ENCODE measurements around the gene CERS1. TPM values are rescaled to one million over a fixed set of nuclear protein-coding genes. Genes with fewer than 3 reads are reported as not detected.

The CERS1 gene
- polyA plus RNA-seq, 2 of the 4 experiments (the other 2 are of a cell fraction), result 1.7 to 3.4 TPM

DNA sequence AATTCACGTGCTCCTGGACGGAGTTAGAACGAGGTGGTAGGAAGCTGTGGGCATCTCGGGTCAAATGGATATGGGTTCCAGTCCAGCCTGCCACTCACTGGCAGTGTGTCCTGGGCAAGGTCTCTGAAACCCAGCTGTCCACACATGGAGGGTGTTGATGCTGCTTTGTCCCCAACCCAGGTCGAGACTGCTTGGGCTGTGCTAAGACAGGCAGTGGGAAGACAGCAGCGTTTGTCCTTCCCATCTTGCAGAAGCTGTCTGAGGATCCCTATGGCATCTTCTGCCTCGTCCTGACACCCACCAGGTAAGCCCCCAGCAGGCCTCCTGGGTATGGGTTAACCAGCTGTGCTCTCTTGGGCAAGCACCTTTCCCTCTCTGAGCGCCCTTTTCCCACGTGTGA is 24.4 kb upstream of the CERS1 start:
- CTCF ChIA-PET, result interaction anchor here (0.7 to 2.3 kb wide), 3 partner anchors 13 to 66 kb away, joined by 3 to 8 read pairs (median 3); no protein-coding TSS in a partner anchor
- ATAC-seq (no peak), DNase-seq (ENCODE audit: low read depth in 1 of 2, low spot score in 1 of 2) (no peak), FAIRE-seq (no peak)
- H3K4me1 ChIP-seq, result peaks cover 8% of the 10 kb centered on the region; the same call in 1 of the 3 replicates
- no peaks in the 10 kb centered on the region for H3K9me3 ChIP-seq
- peak overlapping the region; percentile 91 for H3K4me3 ChIP-seq
- 32% methylated on average over 8 of the region's 9 CpGs for WGBS (ENCODE audit: missing lambda C conversion rate)
- peak overlapping the region; percentile 99 for H3K4me2 ChIP-seq
- POLR2A ChIA-PET, result no interaction called here
- H3K27ac ChIP-seq, result peak overlapping the region; percentile 77 to 88
- TF ChIP-seq SREBF2 (IDR thresholded peaks at IDR 0.05) (no peak), REST (IDR thresholded peaks at IDR 0.05) (no peak), SMC3 (IDR thresholded peaks at IDR 0.05) (no peak), CBX8 (IDR thresholded peaks at IDR 0.05) (no peak), HDAC2 (IDR thresholded peaks at IDR 0.05) (no peak), PBX3 (IDR thresholded peaks at IDR 0.05) (no peak)
- TF ChIP-seq, protein P1, sequence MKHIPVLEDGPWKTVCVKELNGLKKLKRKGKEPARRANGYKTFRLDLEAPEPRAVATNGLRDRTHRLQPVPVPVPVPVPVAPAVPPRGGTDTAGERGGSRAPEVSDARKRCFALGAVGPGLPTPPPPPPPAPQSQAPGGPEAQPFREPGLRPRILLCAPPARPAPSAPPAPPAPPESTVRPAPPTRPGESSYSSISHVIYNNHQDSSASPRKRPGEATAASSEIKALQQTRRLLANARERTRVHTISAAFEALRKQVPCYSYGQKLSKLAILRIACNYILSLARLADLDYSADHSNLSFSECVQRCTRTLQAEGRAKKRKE (CRISPR knock-in tag; IDR thresholded peaks at IDR 0.05; ENCODE audit: low read depth), result no peak

- no peak for FAIRE-seq
- TF ChIP-seq PBX3 (IDR thresholded peaks at IDR 0.05), result no peak
- TF ChIP-seq HOXB13 (CRISPR knock-in tag; IDR thresholded peaks at IDR 0.05; ENCODE audit: low read depth), result no peak
- no peak for TF ChIP-seq BHLHE40 (IDR thresholded peaks at IDR 0.05; ENCODE audit: low read depth, low read length)
- 0 out of 2 replicates have a peak, but pooled peaks have one; percentile 46 for TF ChIP-seq PHF8 (IDR thresholded peaks at IDR 0.05; ENCODE audit: borderline replicate concordance, low read depth)
- TF ChIP-seq KDM5A (IDR thresholded peaks at IDR 0.05), result peak; percentile 40; the same call in 1 of the 2 replicates
- no peak for TF ChIP-seq GATA3 (IDR thresholded peaks at IDR 0.05; ENCODE audit: borderline replicate concordance)
- Histone ChIP-seq H3K4me1 (peaks cover 8% of the 10 kb centered on the region; the same call in 1 of the 3 replicates), H3K4me2 (peak overlapping the region; percentile 99), H3K9me3 (no peaks in the 10 kb centered on the region), H3K4me3 (peak overlapping the region; percentile 91), H3K27ac (peak overlapping the region; percentile 77 to 88)
- 1% methylated on average over 15 of the region's 15 CpGs for WGBS (ENCODE audit: missing lambda C conversion rate)
- POLR2A ChIA-PET, result interaction anchor here (0.5 to 1.3 kb wide), 8 partner anchors 20 to 438 kb away, joined by 3 to 5 read pairs (median 4); partner anchors contain the start of genes CERS1 and UPF1
- CTCF ChIA-PET, result interaction anchor here (1.2 to 2.7 kb wide), 2 partner anchors 24 to 67 kb away, joined by 3 to 28 read pairs; no protein-coding TSS in a partner anchor
- 0 out of 6 replicates have a peak, but pooled peaks of 1 of the 2 experiments have one; percentile 4 for ATAC-seq
- DNase-seq (ENCODE audit: low read depth in 1 of 2, low spot score in 1 of 2), result no peak
These were observed 23.9 kb upstream of the CERS1 start for GRCh38 chr19:18919900-18920214.

DNA sequence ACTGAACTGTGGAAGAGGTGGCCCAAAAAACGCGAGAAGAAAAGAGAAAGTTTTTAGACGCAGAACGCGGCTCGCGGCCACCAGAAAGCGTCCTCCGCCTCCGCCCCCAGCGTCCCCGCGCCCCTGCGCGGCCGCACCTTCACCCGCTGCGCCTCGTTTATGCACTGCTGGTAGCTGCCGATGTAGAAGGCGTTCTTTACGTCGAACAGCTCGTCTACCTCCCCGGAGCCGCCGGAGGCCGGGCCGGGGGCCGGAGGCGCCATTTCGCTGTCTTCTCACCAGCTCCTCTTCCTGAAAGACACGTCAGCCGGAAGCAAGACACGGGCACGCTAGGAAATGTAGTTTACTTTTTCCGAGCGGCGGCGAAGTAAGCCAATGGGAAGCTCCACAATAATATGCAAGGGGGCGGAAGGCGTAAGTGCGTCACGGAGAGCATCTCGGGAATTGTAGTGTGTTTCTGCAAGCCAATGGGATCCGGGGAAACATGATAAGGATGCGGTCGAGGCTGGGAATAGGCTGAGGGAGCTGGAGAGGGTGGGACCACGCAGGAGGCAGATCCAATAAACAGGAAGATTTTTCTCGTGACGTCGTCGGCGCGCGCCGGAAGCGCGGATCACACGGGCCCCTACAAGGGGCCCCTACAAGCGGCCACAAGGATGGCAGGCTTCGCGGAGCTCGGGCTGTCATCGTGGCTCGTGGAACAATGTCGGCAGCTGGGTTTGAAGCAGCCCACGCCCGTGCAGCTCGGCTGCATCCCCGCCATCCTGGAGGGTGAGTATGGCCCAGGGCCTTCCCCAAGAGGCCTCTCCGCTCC is 23.3 kb upstream of the CERS1 start, which contains the start of the genes COPE and DDX49:
COPE (minus strand) TSS at position 302 of the 814 bp plus-strand sequence; CDS start at position 263, 39 bp downstream.
DDX49 (plus strand) TSS at position 630 of the 814 bp plus-strand sequence; CDS start at position 657, 27 bp downstream.
- FAIRE-seq, result peak; percentile 28
- CTCF ChIA-PET, result interaction anchor here (0.7 to 2.7 kb wide), 5 partner anchors 10 to 76 kb away, joined by 3 to 28 read pairs (median 4); no protein-coding TSS in a partner anchor
- Histone ChIP-seq H3K4me3 (peak within 1 kb of the TSS; percentile 91), H3K27ac (peak within 1 kb of the TSS; percentile 81 to 95), H3K4me1 (peaks cover 8% of the 10 kb centered on the region; the same call in 1 of the 3 replicates), H3K4me2 (peak within 1 kb of the TSS; percentile 99), H3K9me3 (no peaks in the 10 kb centered on the region)
- 3% methylated on average over 28 of the region's 72 CpGs for WGBS (ENCODE audit: missing lambda C conversion rate)
- POLR2A ChIA-PET, result interaction anchor here (0.5 to 1.5 kb wide), 10 partner anchors 11 to 438 kb away, joined by 3 to 5 read pairs (median 4); partner anchors contain the start of genes CERS1 and UPF1
- peak; percentile 97 for ATAC-seq
- DNase-seq (ENCODE audit: low read depth in 1 of 2, low spot score in 1 of 2), result peak; percentile 97 to 99
- no peak for TF ChIP-seq HDAC2 (IDR thresholded peaks at IDR 0.05)
- peak; percentile 85 for TF ChIP-seq KDM5A (IDR thresholded peaks at IDR 0.05)
- no peak for TF ChIP-seq HOXB5 (CRISPR knock-in tag; IDR thresholded peaks at IDR 0.05)
- no peak for TF ChIP-seq ELK1 (IDR thresholded peaks at IDR 0.05; ENCODE audit: low read depth, low read length)
- TF ChIP-seq, protein P1 (CRISPR knock-in tag; IDR thresholded peaks at IDR 0.05; ENCODE audit: low read depth), result no peak
- TF ChIP-seq EHF (CRISPR knock-in tag; IDR thresholded peaks at IDR 0.05), result no peak
- TF ChIP-seq ZNF302 (CRISPR knock-in tag; IDR thresholded peaks at IDR 0.05), result no peak
- TF ChIP-seq TFCP2L1 (CRISPR knock-in tag; IDR thresholded peaks at IDR 0.05), result no peak
- TF ChIP-seq TP53 (CRISPR knock-in tag; IDR thresholded peaks at IDR 0.05), result no peak
- no peak for TF ChIP-seq HOXB13 (CRISPR knock-in tag; IDR thresholded peaks at IDR 0.05; ENCODE audit: low read depth)
- peak; percentile 65 for TF ChIP-seq MAX (IDR thresholded peaks at IDR 0.05)
- TF ChIP-seq CBX8 (IDR thresholded peaks at IDR 0.05), result no peak
